ENCODE measurements around the gene TTC36. TPM values are rescaled to one million over a fixed set of nuclear protein-coding genes. Genes with fewer than 3 reads are reported as not detected.

Gene TTC36
- total and polyA plus RNA-seq, 2 experiments from 2014 or later: 0.58 to 1.1 TPM

DNA sequence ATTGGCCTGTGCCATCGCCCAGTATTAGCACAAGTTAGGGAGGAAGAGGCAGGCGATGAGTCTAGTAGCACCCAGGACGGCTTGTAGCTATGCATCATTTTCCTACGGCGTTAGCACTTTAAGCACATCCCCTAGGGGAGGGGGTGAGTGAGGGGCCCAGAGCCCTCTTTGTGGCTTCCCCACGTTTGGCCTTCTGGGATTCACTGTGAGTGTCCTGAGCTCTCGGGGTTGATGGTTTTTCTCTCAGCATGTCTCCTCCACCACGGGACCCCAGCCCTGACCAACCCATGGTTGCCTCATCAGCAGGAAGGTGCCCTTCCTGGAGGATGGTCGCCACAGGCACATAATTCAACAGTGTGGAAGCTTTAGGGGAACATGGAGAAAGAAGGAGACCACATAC is 8.0 kb downstream of the TTC36 start:
- Histone ChIP-seq H3K4me2 (ENCODE audit: unreplicated experiment) (no peak overlapping the region), H4K20me1 (ENCODE audit: insufficient read depth) (no peaks in the 10 kb centered on the region), H3K79me2 (ENCODE audit: insufficient read depth) (no peaks in the 10 kb centered on the region), H3F3A (ENCODE audit: insufficient read depth) (peaks cover 16% of the 10 kb centered on the region), H3K4me1 (ENCODE audit: insufficient read depth) (0 out of 2 replicates have a peak, but pooled peaks cover 5% of the 10 kb centered on the region), H3K9me2 (ENCODE audit: insufficient read depth) (no peaks in the 10 kb centered on the region), H3K27ac (no peak overlapping the region), H3K9ac (no peak overlapping the region), H3K36me3 (ENCODE audit: low read depth) (no peaks in the 10 kb centered on the region), H3K27me3 (replicated peaks; ENCODE audit: insufficient read depth) (no peaks in the 10 kb centered on the region), H2AFZ (no peak overlapping the region), H3K4me3 (no peak overlapping the region), H3K9me3 (ENCODE audit: low read depth) (no peaks in the 10 kb centered on the region)
- DNase-seq: no peak
- TF ChIP-seq EZH2 (IDR thresholded peaks at IDR 0.05; ENCODE audit: insufficient read depth, poor library complexity, severe bottlenecking): no peak
- no peak for TF ChIP-seq EZH2phosphoT487 (IDR thresholded peaks at IDR 0.05; ENCODE audit: insufficient read depth, low read depth)
- in situ Hi-C loops (cut with MboI): no loop called here
- 79 to 80% methylated on average over 9 of the region's 9 CpGs for WGBS, 2 experiments (ENCODE audit: low coverage in 1 of 2, low lambda C conversion rate in 2 of 2, missing lambda C conversion rate in 2 of 2)

GRCh38 chr11:118536726-118537125 is 9.5 kb downstream of the TTC36 start:
- H3K36me3 ChIP-seq (ENCODE audit: low read depth): no peaks in the 10 kb centered on the region
- 89 to 93% methylated on average over 5 of the region's 5 CpGs for WGBS, 2 experiments (ENCODE audit: low coverage in 1 of 2, low lambda C conversion rate in 2 of 2, missing lambda C conversion rate in 2 of 2)

DNA sequence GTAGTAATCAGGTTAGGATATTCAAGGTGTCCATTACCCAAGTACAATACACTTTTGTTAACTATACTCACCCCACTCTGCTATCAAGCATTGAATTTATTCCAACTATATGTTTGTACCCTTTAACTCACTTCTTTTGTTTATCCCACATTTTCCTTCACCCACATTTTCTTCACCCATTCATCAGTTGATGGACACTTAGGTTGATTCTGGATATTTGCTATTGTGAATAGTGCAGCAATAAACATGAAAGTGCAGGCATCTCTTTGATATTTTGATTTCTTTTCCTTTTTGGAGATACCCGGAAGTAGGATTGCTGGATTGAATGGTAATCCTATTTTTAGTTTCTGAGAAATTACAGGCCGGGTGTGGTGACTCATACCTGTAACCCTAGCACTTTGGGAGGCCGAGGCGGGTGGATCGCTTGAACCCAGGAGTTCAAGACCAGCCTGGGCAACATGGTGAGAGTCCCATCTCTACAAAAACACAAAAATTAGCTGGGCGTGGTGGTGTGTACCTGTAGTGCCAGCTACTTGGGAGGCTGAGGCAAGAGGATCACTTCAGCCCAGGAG is 10.2 kb downstream of the TTC36 start:
- Histone ChIP-seq H4K20me1 (ENCODE audit: insufficient read depth) (no peaks in the 10 kb centered on the region), H3K4me2 (ENCODE audit: unreplicated experiment) (no peak overlapping the region), H3K36me3 (ENCODE audit: low read depth) (no peaks in the 10 kb centered on the region), H3K27me3 (replicated peaks; ENCODE audit: insufficient read depth) (no peaks in the 10 kb centered on the region), H3K4me3 (no peak overlapping the region), H3K9ac (no peak overlapping the region), H3K27ac (no peak overlapping the region), H3K9me2 (ENCODE audit: insufficient read depth) (no peaks in the 10 kb centered on the region), H3F3A (ENCODE audit: insufficient read depth) (peaks cover 16% of the 10 kb centered on the region), H3K9me3 (ENCODE audit: low read depth) (no peaks in the 10 kb centered on the region), H2AFZ (no peak overlapping the region), H3K79me2 (ENCODE audit: insufficient read depth) (no peaks in the 10 kb centered on the region), H3K4me1 (ENCODE audit: insufficient read depth) (0 out of 2 replicates have a peak, but pooled peaks cover 5% of the 10 kb centered on the region)
- no peak for DNase-seq
- WGBS, 2 experiments (ENCODE audit: low coverage in 1 of 2, low lambda C conversion rate in 2 of 2, missing lambda C conversion rate in 2 of 2): 87 to 94% methylated on average over 6 of the region's 6 CpGs
- TF ChIP-seq EZH2 (IDR thresholded peaks at IDR 0.05; ENCODE audit: insufficient read depth, poor library complexity, severe bottlenecking): no peak
- TF ChIP-seq EZH2phosphoT487 (IDR thresholded peaks at IDR 0.05; ENCODE audit: insufficient read depth, low read depth): no peak
- in situ Hi-C loops (cut with MboI): no loop called here

More at GRCh38 chr11:118536726-118537125, 9.5 kb downstream of the TTC36 start:
- Histone ChIP-seq H3K9ac (no peak overlapping the region), H3K9me3 (ENCODE audit: low read depth) (no peaks in the 10 kb centered on the region), H3F3A (ENCODE audit: insufficient read depth) (peaks cover 16% of the 10 kb centered on the region), H3K4me2 (ENCODE audit: unreplicated experiment) (no peak overlapping the region), H3K27ac (no peak overlapping the region), H3K79me2 (ENCODE audit: insufficient read depth) (no peaks in the 10 kb centered on the region), H3K4me3 (no peak overlapping the region), H3K4me1 (ENCODE audit: insufficient read depth) (0 out of 2 replicates have a peak, but pooled peaks cover 5% of the 10 kb centered on the region), H3K27me3 (replicated peaks; ENCODE audit: insufficient read depth) (no peaks in the 10 kb centered on the region), H3K9me2 (ENCODE audit: insufficient read depth) (no peaks in the 10 kb centered on the region), H4K20me1 (ENCODE audit: insufficient read depth) (no peaks in the 10 kb centered on the region), H2AFZ (no peak overlapping the region)
- in situ Hi-C loops (cut with MboI): no loop called here
- TF ChIP-seq EZH2 (IDR thresholded peaks at IDR 0.05; ENCODE audit: insufficient read depth, poor library complexity, severe bottlenecking) (no peak), EZH2phosphoT487 (IDR thresholded peaks at IDR 0.05; ENCODE audit: insufficient read depth, low read depth) (no peak)
- peak; percentile 36 for DNase-seq

- 95 to 97% methylated on average over 8 of the region's 8 CpGs for WGBS, 2 experiments (ENCODE audit: low coverage in 1 of 2, low lambda C conversion rate in 2 of 2, missing lambda C conversion rate in 2 of 2)
- no peak for DNase-seq
- Histone ChIP-seq H4K20me1 (ENCODE audit: insufficient read depth) (no peaks in the 10 kb centered on the region), H3K79me2 (ENCODE audit: insufficient read depth) (no peaks in the 10 kb centered on the region), H2AFZ (no peak overlapping the region), H3K4me3 (no peak overlapping the region), H3K4me2 (ENCODE audit: unreplicated experiment) (no peak overlapping the region), H3K9me2 (ENCODE audit: insufficient read depth) (no peaks in the 10 kb centered on the region), H3K9me3 (ENCODE audit: low read depth) (no peaks in the 10 kb centered on the region), H3F3A (ENCODE audit: insufficient read depth) (peaks cover 5% of the 10 kb centered on the region; the same call in 1 of the 2 replicates), H3K27me3 (replicated peaks; ENCODE audit: insufficient read depth) (no peaks in the 10 kb centered on the region), H3K4me1 (ENCODE audit: insufficient read depth) (0 out of 2 replicates have a peak, but pooled peaks cover 3% of the 10 kb centered on the region), H3K27ac (no peak overlapping the region), H3K36me3 (ENCODE audit: low read depth) (no peaks in the 10 kb centered on the region), H3K9ac (no peak overlapping the region)
- in situ Hi-C loops (cut with MboI): no loop called here
- no peak for TF ChIP-seq EZH2phosphoT487 (IDR thresholded peaks at IDR 0.05; ENCODE audit: insufficient read depth, low read depth)
- TF ChIP-seq EZH2 (IDR thresholded peaks at IDR 0.05; ENCODE audit: insufficient read depth, poor library complexity, severe bottlenecking): no peak
These were observed 16.9 kb downstream of the TTC36 start for GRCh38 chr11:118544010-118544646.
